Spleen (tissue), 7 donors: ENCODE measurements around the gene KIR2DL4.
"Not testable (repeated sequence)": the region's sequence is repeated elsewhere in the genome, so short reads cannot be mapped to it uniquely, and the experiment has no call there.

ENCODE experiments used
- CTCF ChIP-seq, 11 experiments: fragments of 200-600 bp in 7 of 11; fragments of 450-650 bp in 4 of 11; sonication (generic) in 4 of 11; IDR thresholded peaks in 8 of 11; conservative IDR thresholded peaks in 3 of 11; 1 replicate in 7 of 11; 2 replicates in 4 of 11; pipeline versions ENCODE4 v1.4.0 to v1.8.0; 2016 to 2021; ENCODE audit warnings: antibody characterized with exemption in 11 of 11, inconsistent platforms in 4 of 11, mild to moderate bottlenecking in 1 of 11
- POLR2A ChIP-seq, 3 donors: fragments of 450-650 bp; IDR thresholded peaks; one replicate each; pipeline ENCODE4 v1.5.1; 2017; ENCODE audit warnings: antibody characterized with exemption in 3 of 3, mild to moderate bottlenecking in 1 of 3
- donor health status: DM: no; HTN: no; CAD: no; lungs with moderate emphysema.
- donor health status: DM: no; HTN: no; CAD: no.
- donor health status: DM: no; HTN: no; CAD: no.

GRCh38 chr19:54788154-54788553 lies 15.3 kb upstream of the KIR2DL4 start:
- not testable (repeated sequence) for TF ChIP-seq CTCF (IDR thresholded peaks at IDR 0.05 in 8 of 11, conservative IDR thresholded peaks at IDR 0.05 in 3 of 11); POLR2A (IDR thresholded peaks at IDR 0.05)
